ENCODE measurements around the gene EYS. TPM values are rescaled to one million over a fixed set of nuclear protein-coding genes. Genes with fewer than 3 reads are reported as not detected.

Gene EYS
- total RNA-seq, 6 experiments from 2014 or later: 0.54 to 2.3 (median 0.74) TPM; not detected in 1

DNA sequence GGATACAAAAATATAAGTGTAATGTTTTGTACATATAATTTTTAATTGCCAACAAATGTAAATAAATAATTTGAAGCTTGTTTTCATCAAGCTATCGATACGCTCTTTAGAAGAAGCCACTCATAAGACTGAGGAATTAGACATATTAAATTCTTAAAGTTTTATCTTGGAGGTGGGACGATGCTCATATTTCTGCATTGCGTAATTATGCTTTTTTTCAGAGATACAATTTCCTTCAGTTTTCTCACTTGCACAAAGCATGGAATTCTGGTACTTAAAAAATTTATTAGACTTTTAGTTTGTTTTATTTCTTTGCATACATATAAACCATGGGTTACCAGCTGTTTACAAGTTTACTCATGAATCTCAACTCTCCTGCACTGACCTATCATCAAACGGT, 980.0 kb downstream of the EYS start:
- Histone ChIP-seq H3K36me3 (no peaks in the 10 kb centered on the region), H3K4me1 (no peaks in the 10 kb centered on the region), H3K27me3 (no peaks in the 10 kb centered on the region), H3K9me3 (no peaks in the 10 kb centered on the region), H3K27ac (no peak overlapping the region), H3K4me3 (no peak overlapping the region)
- ATAC-seq: no peak
- 72% methylated on average over 5 of the region's 5 CpGs for WGBS (ENCODE audit: insufficient coverage, low coverage, low lambda C conversion rate, missing lambda C conversion rate)
- DNase-seq: no peak
- no peak for TF ChIP-seq POLR2A (IDR thresholded peaks at IDR 0.05)
- TF ChIP-seq, protein P1, sequence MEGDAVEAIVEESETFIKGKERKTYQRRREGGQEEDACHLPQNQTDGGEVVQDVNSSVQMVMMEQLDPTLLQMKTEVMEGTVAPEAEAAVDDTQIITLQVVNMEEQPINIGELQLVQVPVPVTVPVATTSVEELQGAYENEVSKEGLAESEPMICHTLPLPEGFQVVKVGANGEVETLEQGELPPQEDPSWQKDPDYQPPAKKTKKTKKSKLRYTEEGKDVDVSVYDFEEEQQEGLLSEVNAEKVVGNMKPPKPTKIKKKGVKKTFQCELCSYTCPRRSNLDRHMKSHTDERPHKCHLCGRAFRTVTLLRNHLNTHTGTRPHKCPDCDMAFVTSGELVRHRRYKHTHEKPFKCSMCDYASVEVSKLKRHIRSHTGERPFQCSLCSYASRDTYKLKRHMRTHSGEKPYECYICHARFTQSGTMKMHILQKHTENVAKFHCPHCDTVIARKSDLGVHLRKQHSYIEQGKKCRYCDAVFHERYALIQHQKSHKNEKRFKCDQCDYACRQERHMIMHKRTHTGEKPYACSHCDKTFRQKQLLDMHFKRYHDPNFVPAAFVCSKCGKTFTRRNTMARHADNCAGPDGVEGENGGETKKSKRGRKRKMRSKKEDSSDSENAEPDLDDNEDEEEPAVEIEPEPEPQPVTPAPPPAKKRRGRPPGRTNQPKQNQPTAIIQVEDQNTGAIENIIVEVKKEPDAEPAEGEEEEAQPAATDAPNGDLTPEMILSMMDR (IDR thresholded peaks at IDR 0.05): no peak
- intact Hi-C loops (cut with DNase I): no loop called here

DNA sequence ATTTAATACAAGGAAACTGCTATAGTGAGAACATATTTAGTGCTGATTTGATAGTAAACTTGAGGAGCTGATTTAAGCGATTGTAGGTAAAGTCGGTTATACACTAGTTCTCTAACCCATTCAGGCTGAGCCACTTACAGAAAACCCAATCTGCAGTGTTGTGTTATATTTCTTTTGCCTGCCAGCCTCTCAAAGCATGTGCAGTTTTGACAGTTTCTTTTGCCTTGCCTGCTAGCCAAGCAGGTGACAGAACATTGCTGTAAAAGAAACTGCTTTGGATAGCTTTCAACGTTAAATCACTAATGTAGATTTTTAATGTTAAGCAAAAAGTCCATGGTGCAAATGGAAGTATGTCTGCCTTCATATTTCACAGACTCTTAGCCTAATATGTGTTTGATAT, 982.9 kb downstream of the EYS start:
- ATAC-seq (no peak), DNase-seq (no peak)
- Histone ChIP-seq H3K4me1 (no peaks in the 10 kb centered on the region), H3K27me3 (no peaks in the 10 kb centered on the region), H3K4me3 (no peak overlapping the region), H3K27ac (no peak overlapping the region), H3K9me3 (no peaks in the 10 kb centered on the region), H3K36me3 (no peaks in the 10 kb centered on the region)
- no peak for TF ChIP-seq POLR2A (IDR thresholded peaks at IDR 0.05)
- TF ChIP-seq, protein P1 (IDR thresholded peaks at IDR 0.05): no peak
- intact Hi-C loops (cut with DNase I): no loop called here
- WGBS (ENCODE audit: insufficient coverage, low coverage, low lambda C conversion rate, missing lambda C conversion rate): 63% methylated on average over 3 of the region's 3 CpGs

DNA sequence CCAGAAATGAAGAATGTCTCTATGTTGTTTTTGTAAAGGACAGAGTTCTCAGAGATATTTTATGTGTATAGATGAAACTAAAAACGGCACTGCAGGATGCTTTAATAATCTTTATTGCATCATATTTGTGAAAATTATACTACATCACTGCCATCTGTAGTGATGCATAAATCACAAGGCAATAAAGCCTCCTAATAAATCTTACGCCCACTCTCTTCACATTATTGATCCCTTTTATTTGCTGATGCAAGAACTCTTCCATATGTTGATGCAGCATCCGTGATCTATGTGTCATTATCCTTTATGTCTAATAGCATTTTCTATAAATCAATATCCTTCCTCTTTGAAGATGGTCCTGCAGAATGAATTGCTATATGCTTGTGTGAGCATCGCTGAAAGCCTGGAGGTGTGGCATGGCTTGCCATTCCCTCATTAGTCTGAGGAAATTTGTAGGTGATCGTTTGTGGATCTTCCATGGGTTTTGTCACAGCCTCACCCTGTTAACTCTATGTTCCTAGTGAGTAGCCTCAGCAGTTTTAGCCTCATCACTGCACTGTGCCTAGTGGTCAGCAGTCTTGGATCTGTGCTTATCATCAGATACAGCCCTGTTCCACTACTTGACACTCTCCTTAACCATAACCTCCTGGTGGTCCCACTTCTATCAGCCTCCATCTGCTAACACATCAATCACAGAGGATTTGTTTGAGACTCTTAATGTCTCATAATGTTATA, 983.5 kb downstream of the EYS start:
- Histone ChIP-seq H3K4me1 (no peaks in the 10 kb centered on the region), H3K27me3 (no peaks in the 10 kb centered on the region), H3K9me3 (no peaks in the 10 kb centered on the region), H3K4me3 (no peak overlapping the region), H3K36me3 (no peaks in the 10 kb centered on the region), H3K27ac (no peak overlapping the region)
- intact Hi-C loops (cut with DNase I): no loop called here
- DNase-seq: no peak
- WGBS (ENCODE audit: insufficient coverage, low coverage, low lambda C conversion rate, missing lambda C conversion rate): 42% methylated on average over 4 of the region's 5 CpGs
- no peak for ATAC-seq
- TF ChIP-seq, protein P1 (IDR thresholded peaks at IDR 0.05): no peak
- no peak for TF ChIP-seq POLR2A (IDR thresholded peaks at IDR 0.05)

DNA sequence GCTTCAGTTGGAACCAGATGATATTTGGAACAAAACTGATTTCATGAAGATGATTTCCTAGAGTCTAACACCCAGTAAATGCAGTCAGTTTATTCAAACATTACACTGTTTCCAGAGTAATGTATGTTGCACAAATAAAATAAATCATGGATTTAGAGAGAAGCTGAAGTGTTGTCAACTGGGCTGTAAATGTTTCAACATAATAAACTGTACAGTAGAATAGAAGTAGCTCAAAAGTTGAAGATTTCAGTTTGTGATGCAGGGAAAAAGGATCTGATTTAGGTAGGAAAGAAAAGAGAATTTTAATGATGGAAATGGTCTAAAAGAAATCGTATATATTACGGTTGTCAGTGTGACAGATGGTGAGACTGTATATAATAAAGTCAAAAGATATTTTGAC, 985.2 kb downstream of the EYS start:
- WGBS (ENCODE audit: insufficient coverage, low coverage, low lambda C conversion rate, missing lambda C conversion rate): 50% methylated on average over 2 of the region's 2 CpGs
- H3K27ac ChIP-seq: no peak overlapping the region
- H3K4me3 ChIP-seq: no peak overlapping the region
- no peaks in the 10 kb centered on the region for H3K27me3 ChIP-seq
- no peaks in the 10 kb centered on the region for H3K36me3 ChIP-seq
- intact Hi-C loops (cut with DNase I): no loop called here
- DNase-seq (no peak), ATAC-seq (no peak)
- H3K9me3 ChIP-seq: no peaks in the 10 kb centered on the region
- no peak for TF ChIP-seq POLR2A (IDR thresholded peaks at IDR 0.05)
- TF ChIP-seq, protein P1 (IDR thresholded peaks at IDR 0.05): no peak
- no peaks in the 10 kb centered on the region for H3K4me1 ChIP-seq
